Hematopoietic multipotent progenitor cell treated with erythropoietin and hydrocortisone succinate and interleukin-3 and kit ligand, for 15 days (in vitro differentiated cells): Measurements from ENCODE around the gene PRDM5.
"Not testable (repeated sequence)": the region's sequence is repeated elsewhere in the genome, so short reads cannot be mapped to it uniquely, and the experiment has no call there.

ENCODE experiments used
- DNase-seq: peaks from one replicate; pipeline ENCODE4 v3.0.0-alpha.2; 2015; ENCODE audit warnings: low spot score

PRDM5 gene

GRCh38 chr4:120753854-120754253 lies 168.7 kb downstream of the PRDM5 start:
- DNase-seq: no peak

GRCh38 chr4:120750152-120750525 lies 172.4 kb downstream of the PRDM5 start:
- DNase-seq: no peak

GRCh38 chr4:120749445-120750151 lies 172.9 kb downstream of the PRDM5 start:
- no peak for DNase-seq

- not testable (repeated sequence) for DNase-seq
These were observed 180.9 kb downstream of the PRDM5 start for GRCh38 chr4:120741636-120742035.

GRCh38 chr4:120736312-120736711 lies 186.2 kb downstream of the PRDM5 start:
- DNase-seq: no peak

- DNase-seq: no peak
These were observed 188.6 kb downstream of the PRDM5 start for GRCh38 chr4:120733968-120734367.

- no peak for DNase-seq
These were observed 189.5 kb downstream of the PRDM5 start for GRCh38 chr4:120733054-120733453.

GRCh38 chr4:120731561-120731960 lies 191.0 kb downstream of the PRDM5 start:
- DNase-seq: no peak

GRCh38 chr4:120730777-120731320 lies 191.7 kb downstream of the PRDM5 start:
- no peak for DNase-seq

GRCh38 chr4:120728892-120729675 lies 193.4 kb downstream of the PRDM5 start:
- DNase-seq: no peak

GRCh38 chr4:120725639-120726580 lies 196.6 kb downstream of the PRDM5 start:
- no peak for DNase-seq

- no peak for DNase-seq
These were observed 197.9 kb downstream of the PRDM5 start for GRCh38 chr4:120724656-120725055.

- no peak for DNase-seq
These were observed 198.5 kb downstream of the PRDM5 start for GRCh38 chr4:120723986-120724385.

- no peak for DNase-seq
These were observed 199.4 kb downstream of the PRDM5 start for GRCh38 chr4:120723105-120723504.

- DNase-seq: no peak
These were observed 199.9 kb downstream of the PRDM5 start for GRCh38 chr4:120722655-120723054.

- DNase-seq: no peak
These were observed 202.1 kb downstream of the PRDM5 start for GRCh38 chr4:120720354-120720934.

- DNase-seq: no peak
These were observed 203.5 kb downstream of the PRDM5 start for GRCh38 chr4:120718979-120719566.

- DNase-seq: no peak
These were observed 206.2 kb downstream of the PRDM5 start for GRCh38 chr4:120716346-120716745.

GRCh38 chr4:120714417-120715010 lies 208.0 kb downstream of the PRDM5 start:
- DNase-seq: no peak

- no peak for DNase-seq
These were observed 212.5 kb downstream of the PRDM5 start for GRCh38 chr4:120709991-120710390.

- no peak for DNase-seq
These were observed 218.0 kb downstream of the PRDM5 start for GRCh38 chr4:120704538-120704937.
